GM19372 (cell line): ENCODE measurements around the gene BMP3.

Experiments
- ATAC-seq: cut with Tn5 transposase; IDR thresholded peaks from one replicate; pipeline ENCODE4 v1.9.1; 2021; ENCODE audit warnings: mild to moderate bottlenecking, low read depth, moderate library complexity; ENCODE audit not compliant: unreplicated experiment

The BMP3 gene

GRCh38 chr4:81095389-81095788 lies 64.9 kb downstream of the BMP3 start:
- ATAC-seq = no peak

DNA sequence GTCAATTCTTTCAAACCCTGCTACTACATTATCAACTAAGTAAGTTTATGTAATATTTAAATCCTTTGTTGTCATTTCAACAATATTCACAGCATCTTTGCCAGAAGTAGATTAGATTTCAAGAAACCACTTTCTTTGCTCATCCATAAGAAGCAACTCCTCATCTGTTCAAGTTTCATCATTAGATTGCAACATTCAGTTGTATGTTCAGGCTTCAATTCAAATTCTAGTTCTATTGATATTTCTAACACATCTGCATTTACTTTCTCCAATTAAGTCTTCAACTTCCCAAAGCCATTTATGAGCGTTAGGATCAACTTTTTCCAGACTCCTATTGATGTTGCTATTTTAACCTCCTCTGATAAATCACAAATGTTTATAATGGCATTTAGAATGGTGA lies 66.1 kb downstream of the BMP3 start:
- ATAC-seq = no peak

DNA sequence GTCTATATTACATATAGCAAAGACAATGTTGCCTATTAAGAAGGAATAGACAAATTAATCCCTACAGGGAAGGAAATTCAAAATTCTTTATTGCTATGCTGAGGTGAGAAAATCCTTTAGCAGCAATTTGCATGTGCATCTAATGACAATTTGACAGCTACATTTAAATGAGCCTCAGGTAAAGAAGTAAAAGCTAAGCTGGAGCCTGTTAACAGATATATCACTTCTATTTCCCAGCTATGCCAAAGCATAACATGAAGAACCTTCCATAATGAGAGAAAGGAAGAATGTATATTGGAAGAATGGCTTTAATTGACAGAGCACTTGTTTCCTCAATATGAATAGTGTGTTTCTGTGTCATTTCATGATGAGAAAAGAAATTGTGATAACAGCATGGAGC lies 71.6 kb downstream of the BMP3 start:
- ATAC-seq = no peak

DNA sequence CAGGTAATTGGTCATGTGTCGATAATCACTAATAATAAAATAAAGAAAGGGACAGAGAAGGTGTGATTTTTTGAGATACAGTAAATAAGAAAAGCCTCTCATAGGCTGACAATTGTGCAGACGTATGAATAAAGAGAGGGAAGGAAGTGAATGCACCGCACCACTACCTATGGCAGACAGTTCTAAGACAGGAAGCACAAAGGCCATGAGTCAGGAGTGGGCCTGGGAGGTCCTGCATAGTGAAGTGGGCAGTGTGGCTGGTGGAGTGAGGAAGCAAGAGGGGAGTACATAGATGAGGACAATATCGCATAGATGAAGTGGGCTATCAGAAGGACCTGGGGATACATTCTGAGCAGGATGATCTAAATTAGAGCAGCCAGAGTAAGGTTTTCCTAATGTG lies 75.6 kb downstream of the BMP3 start:
- ATAC-seq = no peak
